ENCODE results near the gene FOXR1. TPM values are rescaled to one million over a fixed set of nuclear protein-coding genes. Genes with fewer than 3 reads are reported as not detected.
"Not testable (repeated sequence)": the region's sequence is repeated elsewhere in the genome, so short reads cannot be mapped to it uniquely, and the experiment has no call there.

Gene FOXR1
- total RNA-seq, 1 donor from 2014 or later: not detected

DNA sequence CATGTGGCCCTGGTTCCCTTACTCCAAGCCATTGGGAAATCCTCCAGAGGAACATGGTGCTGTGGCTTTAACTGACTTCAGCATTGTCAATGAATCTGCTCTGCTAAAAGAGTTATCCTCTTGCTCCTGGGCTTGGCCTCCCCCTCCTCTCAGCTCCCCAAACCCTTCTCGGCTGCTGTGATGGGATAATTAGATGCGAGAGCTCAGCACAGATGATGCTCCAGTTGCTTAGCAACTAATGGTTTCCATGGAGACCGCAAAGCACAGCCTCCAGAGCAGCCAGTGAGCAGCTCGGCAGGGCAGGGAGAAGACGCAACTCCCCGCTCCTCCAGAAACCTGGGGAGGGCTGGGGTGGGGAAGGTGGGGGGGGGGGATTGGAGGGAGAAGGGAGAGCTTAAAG lies 18.3 kb upstream of the FOXR1 start:
- intact Hi-C loops (cut with micrococcal nuclease): no loop called here
- no peak for ATAC-seq (ENCODE audit: low read depth)
- Mint-ChIP-seq H3K36me3 (ENCODE audit: low read depth) (no peaks in the 10 kb centered on the region), H3K27me3 (peaks cover 27% of the 10 kb centered on the region), H3K27ac (no peak overlapping the region), H3K9me3 (no peaks in the 10 kb centered on the region), H3K4me3 (no peak overlapping the region), H3K4me1 (peaks cover 3% of the 10 kb centered on the region)
- ChIA-PET CTCF (no interaction called here), POLR2A (no interaction called here)
- TF ChIP-seq, protein P1, sequence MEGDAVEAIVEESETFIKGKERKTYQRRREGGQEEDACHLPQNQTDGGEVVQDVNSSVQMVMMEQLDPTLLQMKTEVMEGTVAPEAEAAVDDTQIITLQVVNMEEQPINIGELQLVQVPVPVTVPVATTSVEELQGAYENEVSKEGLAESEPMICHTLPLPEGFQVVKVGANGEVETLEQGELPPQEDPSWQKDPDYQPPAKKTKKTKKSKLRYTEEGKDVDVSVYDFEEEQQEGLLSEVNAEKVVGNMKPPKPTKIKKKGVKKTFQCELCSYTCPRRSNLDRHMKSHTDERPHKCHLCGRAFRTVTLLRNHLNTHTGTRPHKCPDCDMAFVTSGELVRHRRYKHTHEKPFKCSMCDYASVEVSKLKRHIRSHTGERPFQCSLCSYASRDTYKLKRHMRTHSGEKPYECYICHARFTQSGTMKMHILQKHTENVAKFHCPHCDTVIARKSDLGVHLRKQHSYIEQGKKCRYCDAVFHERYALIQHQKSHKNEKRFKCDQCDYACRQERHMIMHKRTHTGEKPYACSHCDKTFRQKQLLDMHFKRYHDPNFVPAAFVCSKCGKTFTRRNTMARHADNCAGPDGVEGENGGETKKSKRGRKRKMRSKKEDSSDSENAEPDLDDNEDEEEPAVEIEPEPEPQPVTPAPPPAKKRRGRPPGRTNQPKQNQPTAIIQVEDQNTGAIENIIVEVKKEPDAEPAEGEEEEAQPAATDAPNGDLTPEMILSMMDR (IDR thresholded peaks at IDR 0.05): no peak
- DNase-seq: no peak

DNA sequence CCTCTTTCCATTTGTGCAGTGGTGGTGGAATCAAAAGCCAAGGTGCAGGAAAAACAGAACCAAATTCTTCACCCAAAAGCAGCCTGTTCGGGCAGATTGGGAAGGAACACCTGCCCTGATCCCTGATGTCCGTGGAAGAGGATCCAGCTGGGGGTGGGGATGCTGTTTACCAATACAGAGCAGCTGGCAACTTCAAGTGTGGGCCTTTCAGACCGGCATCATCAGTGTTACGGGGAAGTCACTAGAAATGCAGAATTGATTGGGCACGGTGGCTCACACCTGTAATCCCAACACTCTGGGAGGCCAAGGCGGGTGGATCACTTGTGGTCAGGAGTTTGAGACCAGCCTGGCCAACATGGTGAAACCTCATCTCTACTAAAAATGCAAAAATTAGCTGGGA lies 17.6 kb upstream of the FOXR1 start:
- H3K36me3 Mint-ChIP-seq (ENCODE audit: low read depth); DNase-seq; intact Hi-C loops (cut with micrococcal nuclease); POLR2A ChIA-PET; ATAC-seq (ENCODE audit: low read depth); H3K9me3 Mint-ChIP-seq; H3K4me3 Mint-ChIP-seq; H3K4me1 Mint-ChIP-seq; H3K27ac Mint-ChIP-seq: not testable (repeated sequence)
- H3K27me3 Mint-ChIP-seq: peaks cover 27% of the 10 kb centered on the region
- CTCF ChIA-PET: interaction anchor here (1.1 to 1.2 kb wide), 3 partner anchors 28 to 264 kb away, joined by 3 to 5 read pairs (median 3); partner anchors contain the start of gene BCL9L

GRCh38 chr11:118956094-118956846 lies 15.3 kb upstream of the FOXR1 start, which contains the start of gene UPK2:
UPK2 (plus strand) TSS chr11:118956298; CDS start chr11:118956351, 53 bp downstream.
- no peaks in the 10 kb centered on the region for H3K9me3 Mint-ChIP-seq
- TF ChIP-seq, protein P1 (IDR thresholded peaks at IDR 0.05): peak; percentile 62
- H3K4me1 Mint-ChIP-seq: peaks cover 3% of the 10 kb centered on the region
- H3K27ac Mint-ChIP-seq: no peak within 1 kb of the TSS
- H3K27me3 Mint-ChIP-seq: peaks cover 26% of the 10 kb centered on the region
- no peaks in the 10 kb centered on the region for H3K36me3 Mint-ChIP-seq (ENCODE audit: low read depth)
- ATAC-seq (ENCODE audit: low read depth): peak; percentile 99
- no peak within 1 kb of the TSS for H3K4me3 Mint-ChIP-seq
- CTCF ChIA-PET: interaction anchor here (0.9 to 2.9 kb wide), 14 partner anchors 10 to 297 kb away, joined by 3 to 16 read pairs (median 4); no protein-coding TSS in a partner anchor
- intact Hi-C loops (cut with micrococcal nuclease): loop anchor here (1.0 kb wide), 5 partner anchors 26 to 297 kb away; partner anchors contain the start of gene SLC37A4
- POLR2A ChIA-PET: interaction anchor here (1.0 to 2.3 kb wide), 3 partner anchors 27 to 266 kb away, joined by 3 to 10 read pairs (median 5); no protein-coding TSS in a partner anchor
- DNase-seq: peak; percentile 81

DNA sequence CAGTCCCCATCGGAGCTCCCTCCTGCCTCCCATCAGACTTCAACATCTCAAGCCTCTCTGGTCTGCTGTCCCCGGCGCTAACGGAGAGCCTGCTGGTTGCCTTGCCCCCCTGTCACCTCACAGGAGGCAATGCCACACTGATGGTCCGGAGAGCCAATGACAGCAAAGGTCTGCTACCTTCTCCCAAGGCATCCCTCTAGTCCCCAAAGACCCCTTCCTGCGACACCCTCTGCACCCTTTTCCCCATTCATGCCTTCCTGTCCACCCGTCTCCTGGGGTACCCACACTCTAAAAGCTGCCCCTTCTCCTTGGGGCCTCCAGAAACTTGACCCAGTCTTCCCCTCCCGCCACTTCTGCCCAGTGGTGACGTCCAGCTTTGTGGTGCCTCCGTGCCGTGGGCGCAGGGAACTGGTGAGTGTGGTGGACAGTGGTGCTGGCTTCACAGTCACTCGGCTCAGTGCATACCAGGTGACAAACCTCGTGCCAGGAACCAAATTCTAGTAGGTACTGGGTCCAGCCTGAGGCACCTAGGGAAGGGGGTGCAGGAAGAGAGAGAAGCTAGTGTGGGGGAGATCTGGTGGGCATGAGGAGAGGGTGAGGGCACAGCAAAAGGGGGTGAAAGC lies 14.6 kb upstream of the FOXR1 start:
- ChIA-PET POLR2A (interaction anchor here (0.6 to 2.3 kb wide), 3 partner anchors 28 to 385 kb away, joined by 4 to 10 read pairs (median 5); no protein-coding TSS in a partner anchor), CTCF (interaction anchor here (0.9 to 2.9 kb wide), 15 partner anchors 11 to 298 kb away, joined by 3 to 16 read pairs (median 4); no protein-coding TSS in a partner anchor)
- Mint-ChIP-seq H3K9me3 (no peaks in the 10 kb centered on the region), H3K36me3 (ENCODE audit: low read depth) (no peaks in the 10 kb centered on the region), H3K4me1 (peaks cover 3% of the 10 kb centered on the region), H3K4me3 (no peak overlapping the region), H3K27me3 (peaks cover 23% of the 10 kb centered on the region), H3K27ac (no peak overlapping the region)
- TF ChIP-seq, protein P1 (IDR thresholded peaks at IDR 0.05): no peak
- DNase-seq (no peak), ATAC-seq (ENCODE audit: low read depth) (no peak)
- intact Hi-C loops (cut with micrococcal nuclease): loop anchor here (1.0 kb wide), 5 partner anchors 27 to 298 kb away; partner anchors contain the start of gene SLC37A4

GRCh38 chr11:118957549-118957948 lies 14.0 kb upstream of the FOXR1 start:
- ChIA-PET POLR2A (interaction anchor here (0.6 to 2.3 kb wide), 3 partner anchors 28 to 386 kb away, joined by 4 to 10 read pairs (median 5); no protein-coding TSS in a partner anchor), CTCF (interaction anchor here (1.0 to 2.9 kb wide), 13 partner anchors 11 to 298 kb away, joined by 3 to 16 read pairs (median 5); no protein-coding TSS in a partner anchor)
- Mint-ChIP-seq H3K9me3 (no peaks in the 10 kb centered on the region), H3K27me3 (peaks cover 22% of the 10 kb centered on the region), H3K4me1 (peaks cover 3% of the 10 kb centered on the region), H3K4me3 (no peak overlapping the region), H3K27ac (no peak overlapping the region), H3K36me3 (ENCODE audit: low read depth) (no peaks in the 10 kb centered on the region)
- DNase-seq: no peak
- intact Hi-C loops (cut with micrococcal nuclease): no loop called here
- no peak for ATAC-seq (ENCODE audit: low read depth)
- TF ChIP-seq, protein P1 (IDR thresholded peaks at IDR 0.05): no peak

All from activated B cell treated with CpG ODN at 0.5 μM for 24 hours (primary cell).